ENCODE results near the gene SYNDIG1. TPM values are rescaled to one million over a fixed set of nuclear protein-coding genes. Genes with fewer than 3 reads are reported as not detected.

SYNDIG1 gene
- total RNA-seq, 1 experiment from 2014 or later, result 17.9 TPM

GRCh38 chr20:24677626-24678315, 208.3 kb downstream of the SYNDIG1 start:
- intact Hi-C loops (cut with micrococcal nuclease; ENCODE audit: unreplicated experiment), result no loop called here
- DNase-seq (ENCODE audit: low spot score), result no peak

DNA sequence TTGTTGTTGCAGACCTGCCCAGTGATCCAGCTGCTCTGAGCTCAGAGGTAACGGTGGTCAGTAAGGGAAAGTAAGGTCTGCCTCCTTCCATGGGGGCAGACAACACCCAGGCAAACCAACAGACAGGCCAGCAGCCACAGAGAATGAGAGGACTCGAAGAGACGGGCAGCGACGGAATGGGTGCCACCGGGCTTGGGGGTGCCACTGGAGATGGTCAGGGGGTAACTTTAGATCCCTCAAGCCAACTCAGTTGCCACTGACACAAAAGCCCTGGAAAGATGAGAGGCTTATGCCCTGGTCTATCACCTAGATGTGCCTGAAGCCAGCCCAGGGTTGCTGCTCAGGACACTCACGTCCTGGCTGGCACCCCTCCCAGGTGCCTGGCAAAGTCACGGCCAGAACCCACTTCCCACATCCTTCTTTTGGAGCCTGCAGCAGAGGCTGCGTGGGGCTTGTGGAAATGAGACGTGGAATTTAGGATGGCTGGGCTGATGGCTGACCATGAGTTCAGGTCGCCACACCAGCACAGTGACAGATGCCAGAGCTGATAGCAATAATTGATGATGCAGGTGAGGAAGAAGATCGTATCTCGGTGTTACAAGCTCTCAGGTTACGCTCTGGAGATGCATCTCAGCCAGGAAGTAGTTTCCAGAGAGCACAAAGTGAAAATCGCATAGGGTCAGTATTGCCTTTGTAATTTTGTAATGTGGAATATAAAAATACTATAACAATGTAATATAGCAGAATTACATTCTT, 209.1 kb downstream of the SYNDIG1 start:
- DNase-seq (ENCODE audit: low spot score), result no peak
- Histone ChIP-seq H3K27ac (ENCODE audit: low read depth, low read length, poor library complexity, severe bottlenecking) (no peak overlapping the region), H3K27me3 (replicated peaks; ENCODE audit: insufficient read depth, low read depth, low read length, poor library complexity) (no peaks in the 10 kb centered on the region), H3K4me1 (ENCODE audit: insufficient read depth, low read length, poor library complexity, severe bottlenecking) (no peaks in the 10 kb centered on the region), H3K9me3 (ENCODE audit: low read depth, low read length, poor library complexity, severe bottlenecking) (no peaks in the 10 kb centered on the region), H3K36me3 (ENCODE audit: insufficient read depth, low read length, poor library complexity, severe bottlenecking) (no peaks in the 10 kb centered on the region), H3K4me3 (ENCODE audit: low read depth, low read length, poor library complexity, severe bottlenecking) (no peak overlapping the region)
- TF ChIP-seq, protein P1, sequence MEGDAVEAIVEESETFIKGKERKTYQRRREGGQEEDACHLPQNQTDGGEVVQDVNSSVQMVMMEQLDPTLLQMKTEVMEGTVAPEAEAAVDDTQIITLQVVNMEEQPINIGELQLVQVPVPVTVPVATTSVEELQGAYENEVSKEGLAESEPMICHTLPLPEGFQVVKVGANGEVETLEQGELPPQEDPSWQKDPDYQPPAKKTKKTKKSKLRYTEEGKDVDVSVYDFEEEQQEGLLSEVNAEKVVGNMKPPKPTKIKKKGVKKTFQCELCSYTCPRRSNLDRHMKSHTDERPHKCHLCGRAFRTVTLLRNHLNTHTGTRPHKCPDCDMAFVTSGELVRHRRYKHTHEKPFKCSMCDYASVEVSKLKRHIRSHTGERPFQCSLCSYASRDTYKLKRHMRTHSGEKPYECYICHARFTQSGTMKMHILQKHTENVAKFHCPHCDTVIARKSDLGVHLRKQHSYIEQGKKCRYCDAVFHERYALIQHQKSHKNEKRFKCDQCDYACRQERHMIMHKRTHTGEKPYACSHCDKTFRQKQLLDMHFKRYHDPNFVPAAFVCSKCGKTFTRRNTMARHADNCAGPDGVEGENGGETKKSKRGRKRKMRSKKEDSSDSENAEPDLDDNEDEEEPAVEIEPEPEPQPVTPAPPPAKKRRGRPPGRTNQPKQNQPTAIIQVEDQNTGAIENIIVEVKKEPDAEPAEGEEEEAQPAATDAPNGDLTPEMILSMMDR (conservative IDR thresholded peaks at IDR 0.05; ENCODE audit: low read depth, low read length), result no peak
- no peak for TF ChIP-seq EZH2 (IDR thresholded peaks at IDR 0.05; ENCODE audit: borderline replicate concordance, low read depth, low read length, poor library complexity, severe bottlenecking)
- intact Hi-C loops (cut with micrococcal nuclease; ENCODE audit: unreplicated experiment), result no loop called here
- no TSS peak for BruUV-seq (replicated peaks)
- ChIA-PET CTCF (no interaction called here), POLR2A (ENCODE audit: low non-redundant PET) (no interaction called here)

More at GRCh38 chr20:24677626-24678315, 208.3 kb downstream of the SYNDIG1 start:
- H3K27me3 ChIP-seq (replicated peaks; ENCODE audit: insufficient read depth, low read depth, low read length, poor library complexity), result no peaks in the 10 kb centered on the region
- no TSS peak for BruUV-seq (replicated peaks)
- H3K27ac ChIP-seq (ENCODE audit: low read depth, low read length, poor library complexity, severe bottlenecking), result no peak overlapping the region
- H3K4me3 ChIP-seq (ENCODE audit: low read depth, low read length, poor library complexity, severe bottlenecking), result no peak overlapping the region
- no peaks in the 10 kb centered on the region for H3K36me3 ChIP-seq (ENCODE audit: insufficient read depth, low read length, poor library complexity, severe bottlenecking)
- TF ChIP-seq, protein P1 (conservative IDR thresholded peaks at IDR 0.05; ENCODE audit: low read depth, low read length), result no peak
- TF ChIP-seq EZH2 (IDR thresholded peaks at IDR 0.05; ENCODE audit: borderline replicate concordance, low read depth, low read length, poor library complexity, severe bottlenecking), result no peak
- CTCF ChIA-PET, result no interaction called here
- POLR2A ChIA-PET (ENCODE audit: low non-redundant PET), result no interaction called here
- no peaks in the 10 kb centered on the region for H3K9me3 ChIP-seq (ENCODE audit: low read depth, low read length, poor library complexity, severe bottlenecking)
- H3K4me1 ChIP-seq (ENCODE audit: insufficient read depth, low read length, poor library complexity, severe bottlenecking), result no peaks in the 10 kb centered on the region

DNA sequence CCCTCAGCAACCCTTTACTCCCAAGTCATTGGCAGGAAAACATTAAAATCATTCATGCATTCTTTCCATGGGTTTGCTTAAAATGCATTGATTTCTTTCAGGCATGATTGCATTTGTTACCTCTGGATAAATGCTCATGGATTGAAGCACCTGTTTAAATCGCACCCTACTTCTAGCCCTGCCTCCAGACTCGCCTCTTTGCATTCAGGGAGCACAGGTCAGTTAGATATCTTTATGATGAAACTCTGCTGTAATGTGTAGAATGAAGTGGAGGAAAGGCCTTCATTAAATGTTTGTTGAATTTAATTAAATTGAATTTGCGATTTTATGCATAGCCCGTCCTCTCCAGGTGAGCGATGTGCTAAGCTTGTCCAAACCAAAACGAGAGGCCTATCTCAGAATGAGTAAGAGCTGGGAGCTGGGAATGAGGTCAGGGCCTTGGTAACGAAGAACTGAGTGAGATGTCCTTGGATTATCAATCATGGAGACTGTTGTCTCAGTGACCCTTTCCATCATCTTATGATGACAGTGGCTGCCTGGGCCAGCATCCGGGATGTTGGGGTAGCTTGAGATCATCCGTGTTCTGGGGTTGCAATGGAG, 210.1 kb downstream of the SYNDIG1 start:
- POLR2A ChIA-PET (ENCODE audit: low non-redundant PET), result no interaction called here
- TF ChIP-seq EZH2 (IDR thresholded peaks at IDR 0.05; ENCODE audit: borderline replicate concordance, low read depth, low read length, poor library complexity, severe bottlenecking), result no peak
- TF ChIP-seq, protein P1 (conservative IDR thresholded peaks at IDR 0.05; ENCODE audit: low read depth, low read length), result no peak
- DNase-seq (ENCODE audit: low spot score), result no peak
- Histone ChIP-seq H3K27me3 (replicated peaks; ENCODE audit: insufficient read depth, low read depth, low read length, poor library complexity) (no peaks in the 10 kb centered on the region), H3K27ac (ENCODE audit: low read depth, low read length, poor library complexity, severe bottlenecking) (no peak overlapping the region), H3K4me3 (ENCODE audit: low read depth, low read length, poor library complexity, severe bottlenecking) (no peak overlapping the region), H3K36me3 (ENCODE audit: insufficient read depth, low read length, poor library complexity, severe bottlenecking) (no peaks in the 10 kb centered on the region), H3K9me3 (ENCODE audit: low read depth, low read length, poor library complexity, severe bottlenecking) (no peaks in the 10 kb centered on the region), H3K4me1 (ENCODE audit: insufficient read depth, low read length, poor library complexity, severe bottlenecking) (no peaks in the 10 kb centered on the region)
- intact Hi-C loops (cut with micrococcal nuclease; ENCODE audit: unreplicated experiment), result no loop called here
- no TSS peak for BruUV-seq (replicated peaks)
- CTCF ChIA-PET, result interaction anchor here (0.5 kb wide), 1 partner anchor 24 kb away, joined by 4 read pairs; no protein-coding TSS in a partner anchor

Measured in A673 (cell line).